NCI-H748 (cell line): ENCODE measurements around the gene ACYP2.

Source experiments
- DNase-seq: peaks from one replicate; lab custom pipeline; 2025; ENCODE audit not compliant: unreplicated experiment; lab: John Stamatoyannopoulos, UW

The ACYP2 gene

GRCh38 chr2:54212456-54212855 is 97.0 kb downstream of the ACYP2 start:
- DNase-seq, result no peak

- no peak for DNase-seq
Observed at GRCh38 chr2:54213082-54213481, 97.7 kb downstream of the ACYP2 start.

- no peak for DNase-seq
Observed at GRCh38 chr2:54224997-54225396, 109.6 kb downstream of the ACYP2 start.

- DNase-seq, result no peak
Observed at GRCh38 chr2:54226260-54226659, 110.8 kb downstream of the ACYP2 start.

- DNase-seq, result no peak
Observed at GRCh38 chr2:54227798-54228197, 112.4 kb downstream of the ACYP2 start.

- DNase-seq, result no peak
Observed at GRCh38 chr2:54228945-54229344, 113.5 kb downstream of the ACYP2 start.

- DNase-seq, result no peak
Observed at GRCh38 chr2:54233832-54234649, 118.6 kb downstream of the ACYP2 start.

- DNase-seq, result no peak
Observed at GRCh38 chr2:54237428-54237827, 122.0 kb downstream of the ACYP2 start.

GRCh38 chr2:54239427-54239826 is 124.0 kb downstream of the ACYP2 start:
- DNase-seq, result no peak

GRCh38 chr2:54240515-54241469 is 125.4 kb downstream of the ACYP2 start:
- no peak for DNase-seq

GRCh38 chr2:54247115-54247514 is 131.7 kb downstream of the ACYP2 start:
- no peak for DNase-seq

GRCh38 chr2:54249629-54250028 is 134.2 kb downstream of the ACYP2 start:
- no peak for DNase-seq

GRCh38 chr2:54254180-54254579 is 138.8 kb downstream of the ACYP2 start:
- DNase-seq, result no peak

- DNase-seq, result no peak
Observed at GRCh38 chr2:54255230-54256090, 140.0 kb downstream of the ACYP2 start.

- DNase-seq, result no peak
Observed at GRCh38 chr2:54256091-54256694, 140.8 kb downstream of the ACYP2 start, which contains the start of gene TSPYL6. Gene TSPYL6, minus strand, starts transcription at chr2:54256229. Its CDS starts 78 bp downstream, at chr2:54256151.

- DNase-seq, result no peak
Observed at GRCh38 chr2:54258166-54258565, 142.8 kb downstream of the ACYP2 start.

GRCh38 chr2:54259413-54260240 is 144.2 kb downstream of the ACYP2 start:
- DNase-seq, result no peak

- no peak for DNase-seq
Observed at GRCh38 chr2:54260241-54260595, 144.8 kb downstream of the ACYP2 start.

GRCh38 chr2:54261537-54261936 is 146.1 kb downstream of the ACYP2 start:
- DNase-seq, result no peak
